ENCODE results near the gene AP2A2.

AP2A2 gene

GRCh38 chr11:910589-911030 is 15.1 kb upstream of the AP2A2 start, which contains the start of gene CHID1:
Gene CHID1 (minus strand): TSS chr11:910810. CDS start chr11:904816, 5,994 bp downstream.
- peak; percentile 96 for DNase-seq (ENCODE audit: low spot score)
- ChIA-PET CTCF (interaction anchor here (0.6 to 1.1 kb wide), 2 partner anchors 63 to 143 kb away, joined by 3 to 6 read pairs; no protein-coding TSS in a partner anchor), POLR2A (ENCODE audit: low non-redundant PET) (no interaction called here)
- peak within 1 kb of the TSS; percentile 92 for H3K27ac ChIP-seq
- TF ChIP-seq, protein P1, sequence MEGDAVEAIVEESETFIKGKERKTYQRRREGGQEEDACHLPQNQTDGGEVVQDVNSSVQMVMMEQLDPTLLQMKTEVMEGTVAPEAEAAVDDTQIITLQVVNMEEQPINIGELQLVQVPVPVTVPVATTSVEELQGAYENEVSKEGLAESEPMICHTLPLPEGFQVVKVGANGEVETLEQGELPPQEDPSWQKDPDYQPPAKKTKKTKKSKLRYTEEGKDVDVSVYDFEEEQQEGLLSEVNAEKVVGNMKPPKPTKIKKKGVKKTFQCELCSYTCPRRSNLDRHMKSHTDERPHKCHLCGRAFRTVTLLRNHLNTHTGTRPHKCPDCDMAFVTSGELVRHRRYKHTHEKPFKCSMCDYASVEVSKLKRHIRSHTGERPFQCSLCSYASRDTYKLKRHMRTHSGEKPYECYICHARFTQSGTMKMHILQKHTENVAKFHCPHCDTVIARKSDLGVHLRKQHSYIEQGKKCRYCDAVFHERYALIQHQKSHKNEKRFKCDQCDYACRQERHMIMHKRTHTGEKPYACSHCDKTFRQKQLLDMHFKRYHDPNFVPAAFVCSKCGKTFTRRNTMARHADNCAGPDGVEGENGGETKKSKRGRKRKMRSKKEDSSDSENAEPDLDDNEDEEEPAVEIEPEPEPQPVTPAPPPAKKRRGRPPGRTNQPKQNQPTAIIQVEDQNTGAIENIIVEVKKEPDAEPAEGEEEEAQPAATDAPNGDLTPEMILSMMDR (conservative IDR thresholded peaks at IDR 0.05; ENCODE audit: low read depth) = no peak

DNA sequence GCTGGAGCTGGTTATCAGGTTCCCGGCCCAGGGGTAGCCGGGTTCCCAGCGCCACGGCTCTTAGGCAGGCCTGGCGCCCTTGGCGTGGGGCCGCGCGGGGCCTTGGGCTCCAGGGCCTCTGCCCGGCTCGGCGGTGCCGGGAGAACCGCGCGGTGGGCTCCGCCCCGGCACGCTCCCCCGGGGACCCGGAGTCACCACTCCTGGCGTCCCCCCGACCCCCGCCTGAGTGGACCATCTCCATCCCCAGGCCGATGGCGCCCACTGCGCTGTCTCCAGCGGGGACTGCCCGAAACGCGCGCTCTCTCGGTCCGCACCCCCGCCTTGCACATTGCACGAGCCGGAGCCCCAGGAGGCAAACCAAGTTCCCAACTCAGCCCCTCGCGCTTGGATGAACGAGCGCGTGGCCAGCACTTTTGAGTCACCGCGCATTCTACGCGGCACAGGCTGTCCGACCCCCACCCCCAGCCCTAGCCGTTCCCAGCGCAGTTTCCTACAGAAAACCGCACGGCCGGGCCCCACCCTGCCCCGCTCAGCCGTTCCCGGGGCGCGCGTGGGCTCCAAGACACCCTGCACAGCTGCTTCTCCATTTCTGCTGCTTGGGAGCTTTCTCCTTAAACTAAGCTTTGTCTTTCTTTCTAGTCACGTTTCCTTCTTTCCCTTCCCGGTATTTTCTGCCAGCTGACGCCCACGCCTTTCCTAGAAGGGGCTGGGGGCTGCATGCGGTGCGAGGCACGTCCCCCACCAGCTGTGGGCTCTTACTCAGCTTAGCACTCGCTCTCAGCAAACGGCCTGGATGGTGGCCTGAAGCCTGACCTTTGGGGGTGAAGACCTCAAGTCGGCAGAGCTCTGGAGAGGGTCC is 14.4 kb upstream of the AP2A2 start:
- TF ChIP-seq, protein P1 (conservative IDR thresholded peaks at IDR 0.05; ENCODE audit: low read depth) = no peak; the same call in 1 of the 2 replicates
- POLR2A ChIA-PET (ENCODE audit: low non-redundant PET) = no interaction called here
- peak; percentile 68 for DNase-seq (ENCODE audit: low spot score)
- peak overlapping the region; percentile 92 for H3K27ac ChIP-seq
- CTCF ChIA-PET = no interaction called here

GRCh38 chr11:911890-912219 is 13.8 kb upstream of the AP2A2 start:
- ChIA-PET CTCF (no interaction called here), POLR2A (ENCODE audit: low non-redundant PET) (no interaction called here)
- H3K27ac ChIP-seq = peak overlapping the region; percentile 92
- TF ChIP-seq, protein P1 (conservative IDR thresholded peaks at IDR 0.05; ENCODE audit: low read depth) = no peak
- DNase-seq (ENCODE audit: low spot score) = no peak

DNA sequence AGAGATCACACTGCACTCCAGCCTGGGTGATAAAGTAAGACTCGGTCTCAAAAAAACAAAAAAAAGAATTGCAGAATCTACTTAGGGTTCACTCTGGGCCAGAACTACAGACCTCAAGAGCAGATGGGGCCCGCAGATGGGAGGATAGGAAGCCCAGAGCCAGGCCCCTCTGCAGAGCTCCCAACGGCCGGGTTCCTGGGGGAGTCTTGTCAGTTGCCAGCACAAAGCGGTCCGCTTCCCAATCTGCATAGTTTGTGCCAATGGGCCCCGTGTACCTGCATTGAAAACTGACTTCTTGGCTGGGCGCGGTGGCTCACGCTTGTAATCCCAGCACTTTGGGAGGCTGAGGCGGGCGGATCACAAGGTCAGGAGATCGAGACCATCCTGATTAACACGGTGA is 13.4 kb upstream of the AP2A2 start:
- H3K27ac ChIP-seq = peak overlapping the region; percentile 92
- POLR2A ChIA-PET (ENCODE audit: low non-redundant PET) = no interaction called here
- CTCF ChIA-PET = no interaction called here
- TF ChIP-seq, protein P1 (conservative IDR thresholded peaks at IDR 0.05; ENCODE audit: low read depth) = no peak
- DNase-seq (ENCODE audit: low spot score) = no peak

DNA sequence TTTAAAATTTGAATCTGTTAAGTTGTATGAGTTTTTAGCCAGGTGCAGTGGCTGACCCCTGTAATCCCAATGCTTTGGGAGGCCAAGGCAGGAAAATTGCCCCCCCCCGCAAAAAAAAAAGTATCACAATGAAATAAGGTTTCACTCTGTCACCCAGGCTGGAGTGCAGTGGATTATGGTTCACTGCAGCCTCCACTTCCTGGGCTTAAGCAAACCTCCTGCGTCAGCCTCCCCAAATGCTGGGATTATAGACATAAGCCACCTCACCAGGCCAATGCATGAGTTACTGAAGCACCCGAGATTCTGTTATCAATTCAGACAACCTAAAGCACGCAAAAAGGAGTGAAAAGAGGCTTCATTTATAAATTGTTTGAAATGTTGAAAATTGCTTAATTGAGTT is 12.6 kb upstream of the AP2A2 start:
- TF ChIP-seq, protein P1 (conservative IDR thresholded peaks at IDR 0.05; ENCODE audit: low read depth) = no peak
- no peak for DNase-seq (ENCODE audit: low spot score)
- no peak overlapping the region for H3K27ac ChIP-seq
- ChIA-PET CTCF (no interaction called here), POLR2A (ENCODE audit: low non-redundant PET) (no interaction called here)

DNA sequence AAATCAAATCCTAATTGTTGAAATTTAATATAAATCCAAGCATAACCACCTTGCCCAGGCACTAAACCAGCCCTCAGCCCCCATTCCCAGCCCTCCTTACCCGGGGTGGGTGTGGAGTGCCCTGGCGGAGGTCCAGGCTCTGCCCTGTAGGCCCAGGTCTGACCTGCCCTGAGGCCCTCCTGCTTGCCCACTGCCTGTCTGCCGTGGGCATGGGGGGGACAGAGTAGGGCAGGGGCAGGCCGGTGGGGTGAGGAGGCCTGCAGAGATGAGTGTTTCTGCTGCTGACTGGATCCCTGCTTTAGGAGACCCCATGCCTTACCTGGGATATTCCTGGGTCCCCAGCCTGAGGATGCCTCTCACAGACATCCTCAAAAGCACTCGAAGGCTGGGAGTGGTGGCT is 11.5 kb upstream of the AP2A2 start:
- no peak overlapping the region for H3K27ac ChIP-seq
- no peak for DNase-seq (ENCODE audit: low spot score)
- POLR2A ChIA-PET (ENCODE audit: low non-redundant PET) = no interaction called here
- CTCF ChIA-PET = no interaction called here
- TF ChIP-seq, protein P1 (conservative IDR thresholded peaks at IDR 0.05; ENCODE audit: low read depth) = no peak

Data from RWPE1 (cell line).